ENCODE measurements around the gene RRP36.

Gene RRP36

DNA sequence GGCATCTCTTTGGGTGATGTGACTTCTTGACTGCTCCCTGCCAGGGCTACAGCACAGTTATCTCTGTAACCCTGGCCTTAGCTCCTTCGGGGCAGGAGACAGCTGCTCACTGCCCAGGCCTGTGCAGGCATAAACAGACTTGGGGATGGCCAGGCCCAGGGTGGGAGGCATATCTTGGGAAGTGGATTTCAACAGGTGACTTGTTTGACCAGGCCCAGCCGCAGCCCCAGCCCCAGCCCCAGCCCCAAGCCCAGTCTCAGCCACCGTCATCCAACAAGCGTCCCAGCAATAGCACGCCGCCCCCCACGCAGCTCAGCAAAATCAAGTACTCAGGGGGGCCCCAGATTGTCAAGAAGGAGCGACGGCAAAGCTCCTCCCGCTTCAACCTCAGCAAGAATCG lies 15.2 kb upstream of the RRP36 start:
- no peak for DNase-seq (ENCODE audit: low read depth in 2 of 3, low spot score in 1 of 3)

- DNase-seq (ENCODE audit: low read depth in 2 of 3, low spot score in 1 of 3) = no peak
Observed at GRCh38 chr6:43007126-43007525, 14.3 kb upstream of the RRP36 start.

- no peak for DNase-seq (ENCODE audit: low read depth in 2 of 3, low spot score in 1 of 3)
Observed at GRCh38 chr6:43009124-43009523, 12.3 kb upstream of the RRP36 start.

DNA sequence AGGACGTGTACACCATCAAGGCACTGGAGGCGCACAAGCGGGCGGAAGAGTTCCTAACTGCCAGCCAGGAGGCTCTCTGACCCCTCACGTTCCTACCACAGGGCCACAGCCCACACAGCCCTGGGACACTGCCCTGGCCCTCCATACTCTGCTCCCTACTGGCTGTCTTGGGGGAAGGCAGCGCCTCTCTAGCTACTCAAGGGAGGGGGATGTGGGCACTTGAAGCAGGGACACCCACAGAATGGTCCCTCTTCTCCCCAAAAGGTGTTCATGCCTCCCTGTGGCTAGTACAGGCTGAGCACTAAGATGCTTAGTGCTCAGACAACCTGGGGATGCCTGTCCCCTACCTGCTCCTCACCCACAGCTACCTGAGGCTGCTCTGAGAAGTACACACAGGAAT lies 10.2 kb upstream of the RRP36 start:
- no peak for DNase-seq (ENCODE audit: low read depth in 2 of 3, low spot score in 1 of 3)

DNA sequence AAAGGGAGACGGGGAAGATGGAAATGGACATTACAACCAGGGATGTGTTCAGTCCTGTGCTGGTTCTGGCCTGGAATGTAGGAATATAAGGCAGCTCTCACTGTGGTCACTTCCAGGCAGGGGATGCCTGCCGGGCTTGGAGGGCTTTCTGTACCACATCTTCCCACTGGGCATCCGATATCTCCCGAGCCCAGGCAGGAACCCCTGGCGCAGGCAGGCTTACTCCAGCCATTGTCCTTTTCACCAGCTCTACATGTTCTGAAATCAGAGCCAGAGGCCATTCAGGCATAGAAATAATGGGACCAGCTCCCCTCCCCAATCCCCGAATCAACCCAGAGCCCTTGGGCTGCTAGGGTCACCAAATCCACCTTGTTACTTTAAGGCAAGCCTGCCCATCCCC lies 9.1 kb upstream of the RRP36 start:
- no peak for DNase-seq (ENCODE audit: low read depth in 2 of 3, low spot score in 1 of 3)

- no peak for DNase-seq (ENCODE audit: low read depth in 2 of 3, low spot score in 1 of 3)
Observed at GRCh38 chr6:43013097-43013842, 8.2 kb upstream of the RRP36 start.

GRCh38 chr6:43013843-43014433 lies 7.5 kb upstream of the RRP36 start, which contains the start of the genes KLHDC3 and MEA1:
Gene KLHDC3, plus strand, starts transcription at chr6:43014249. Its CDS starts 2,944 bp downstream, at chr6:43017193.
Gene MEA1, minus strand, starts transcription at chr6:43013946. Its CDS starts 133 bp downstream, at chr6:43013813.
- peak; percentile 98 to 99 (median 99) for DNase-seq (ENCODE audit: low read depth in 2 of 3, low spot score in 1 of 3)

DNA sequence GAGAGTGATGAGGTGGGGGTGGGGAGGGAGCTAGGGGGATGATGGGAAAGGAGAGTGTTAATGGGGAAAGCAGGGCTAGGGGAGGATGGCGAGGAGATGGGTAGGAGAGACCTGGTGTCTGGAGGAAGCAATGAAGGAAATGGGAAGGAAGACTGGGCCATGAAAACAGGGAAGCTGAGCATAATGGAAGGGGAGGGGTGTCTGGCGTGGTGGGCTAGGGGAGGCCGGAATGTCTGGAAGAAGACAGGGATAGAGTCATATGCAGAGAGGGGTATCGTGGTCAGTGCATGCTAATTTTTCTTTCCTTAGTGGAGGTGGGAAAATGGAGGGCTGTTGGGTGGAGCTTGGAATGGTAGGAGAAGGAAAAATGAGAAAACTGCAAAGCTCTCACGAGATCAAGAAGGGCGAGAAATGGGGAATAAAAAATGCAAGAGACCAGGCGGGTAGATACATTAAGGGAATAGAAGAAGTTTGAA lies 7.0 kb upstream of the RRP36 start:
- DNase-seq (ENCODE audit: low read depth in 2 of 3, low spot score in 1 of 3) = no peak

GRCh38 chr6:43016176-43016942 lies 5.1 kb upstream of the RRP36 start:
- no peak for DNase-seq (ENCODE audit: low read depth in 2 of 3, low spot score in 1 of 3)

GRCh38 chr6:43016943-43017334 lies 4.5 kb upstream of the RRP36 start:
- DNase-seq (ENCODE audit: low read depth in 2 of 3, low spot score in 1 of 3) = no peak

DNA sequence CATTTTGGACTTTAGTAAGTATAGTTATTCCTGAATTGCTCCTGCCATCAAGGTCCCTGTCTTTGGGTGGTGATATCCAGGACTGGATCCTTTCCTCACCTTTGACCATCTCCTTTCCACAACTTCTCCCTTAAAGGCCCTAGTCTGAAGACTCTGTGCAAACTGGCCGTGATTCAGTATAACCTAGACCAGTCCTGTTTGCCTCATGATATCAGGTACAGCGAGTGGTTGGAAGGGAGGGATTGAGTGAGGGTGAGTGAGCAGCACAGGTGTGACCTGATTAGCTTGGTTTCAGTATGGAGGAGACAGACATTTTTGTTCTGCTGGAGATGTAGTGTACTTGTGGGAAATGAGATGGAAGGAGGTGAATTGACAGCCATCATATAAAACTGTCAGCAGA lies 2.3 kb upstream of the RRP36 start:
- DNase-seq (ENCODE audit: low read depth in 2 of 3, low spot score in 1 of 3) = no peak

DNA sequence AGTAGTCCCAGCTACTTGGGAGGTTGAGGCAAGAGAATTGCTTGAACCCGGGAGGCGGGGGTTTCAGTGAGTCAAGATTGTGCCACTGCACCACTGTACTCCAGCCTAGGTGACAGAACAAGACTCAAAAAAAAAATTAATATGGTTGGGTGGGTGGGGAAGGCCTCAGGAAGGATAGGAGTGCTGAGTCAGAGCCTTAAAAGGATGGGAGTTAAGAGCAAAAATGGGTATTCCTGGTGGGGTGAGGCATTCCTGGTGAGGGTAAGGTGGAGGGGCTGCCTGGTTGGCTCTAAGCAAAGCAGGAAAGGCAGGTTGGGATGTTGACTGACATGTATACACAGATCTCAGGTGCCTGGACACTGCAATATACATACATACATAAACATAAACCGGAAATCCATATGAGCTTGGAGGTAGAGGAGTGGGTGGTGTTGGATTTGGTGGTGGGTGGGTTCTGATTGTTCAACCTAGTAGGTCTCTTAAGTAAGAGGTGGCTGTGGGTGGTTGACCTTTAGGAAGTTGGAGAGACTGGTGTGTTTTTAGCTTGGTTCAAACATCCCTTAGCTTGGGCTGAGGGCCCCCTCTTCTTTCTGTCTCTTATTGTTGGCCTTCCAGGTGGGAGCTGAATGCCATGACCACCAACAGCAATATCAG lies 1.2 kb upstream of the RRP36 start:
- no peak for DNase-seq (ENCODE audit: low read depth in 2 of 3, low spot score in 1 of 3)

DNA sequence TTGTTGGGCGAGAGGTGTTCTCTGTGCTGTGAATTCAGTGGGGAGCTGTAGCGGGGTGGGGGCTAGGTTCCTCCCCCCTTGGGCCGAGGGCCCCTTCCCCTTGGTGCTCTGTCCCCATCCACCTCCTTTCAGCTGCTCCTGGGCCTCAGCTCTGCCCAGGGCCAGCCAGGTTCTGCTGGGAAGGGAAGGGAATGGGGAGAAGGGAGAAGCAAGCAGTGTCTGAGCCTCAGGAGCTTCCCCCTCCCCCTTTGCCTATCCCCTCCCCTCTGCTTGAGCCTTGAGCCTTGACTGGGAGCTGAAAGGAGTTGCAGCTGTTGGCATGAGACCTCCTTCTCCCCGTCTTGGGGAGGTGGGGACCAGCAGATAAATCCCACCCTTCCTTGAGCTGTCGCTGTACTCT lies 576 bp upstream of the RRP36 start:
- DNase-seq (ENCODE audit: low read depth in 2 of 3, low spot score in 1 of 3) = no peak

GRCh38 chr6:43024436-43024835 lies 3.0 kb downstream of the RRP36 start:
- no peak for DNase-seq (ENCODE audit: low read depth in 2 of 3, low spot score in 1 of 3)

- DNase-seq (ENCODE audit: low read depth in 2 of 3, low spot score in 1 of 3) = no peak
Observed at GRCh38 chr6:43026365-43026764, 4.9 kb downstream of the RRP36 start.

DNA sequence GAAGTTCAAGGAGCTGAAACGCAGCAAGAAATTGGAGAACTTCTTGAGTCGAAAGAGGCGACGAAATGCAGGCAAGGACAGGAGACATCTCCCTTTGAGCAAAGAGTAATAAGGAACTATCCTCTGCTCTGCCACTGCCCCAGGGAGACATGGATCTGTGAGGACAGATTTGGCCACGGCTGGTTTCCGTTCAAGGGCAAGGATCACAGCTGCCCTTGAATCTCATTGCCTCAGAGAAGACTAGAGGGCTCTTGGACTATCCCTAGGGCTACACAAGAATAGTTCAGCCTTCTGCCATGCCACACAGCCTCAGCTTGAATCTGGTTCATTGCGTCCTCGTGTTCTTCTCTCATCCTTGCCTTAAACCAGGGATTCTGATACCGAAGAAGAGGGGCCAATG lies 7.7 kb downstream of the RRP36 start:
- DNase-seq (ENCODE audit: low read depth in 2 of 3, low spot score in 1 of 3) = no peak

GRCh38 chr6:43032326-43032725 lies 10.9 kb downstream of the RRP36 start:
- DNase-seq (ENCODE audit: low read depth in 2 of 3, low spot score in 1 of 3) = no peak

- DNase-seq (ENCODE audit: low read depth in 2 of 3, low spot score in 1 of 3) = no peak
Observed at GRCh38 chr6:43033496-43034189, 12.2 kb downstream of the RRP36 start.

GRCh38 chr6:43034190-43034525 lies 12.7 kb downstream of the RRP36 start:
- DNase-seq (ENCODE audit: low read depth in 2 of 3, low spot score in 1 of 3) = no peak

DNA sequence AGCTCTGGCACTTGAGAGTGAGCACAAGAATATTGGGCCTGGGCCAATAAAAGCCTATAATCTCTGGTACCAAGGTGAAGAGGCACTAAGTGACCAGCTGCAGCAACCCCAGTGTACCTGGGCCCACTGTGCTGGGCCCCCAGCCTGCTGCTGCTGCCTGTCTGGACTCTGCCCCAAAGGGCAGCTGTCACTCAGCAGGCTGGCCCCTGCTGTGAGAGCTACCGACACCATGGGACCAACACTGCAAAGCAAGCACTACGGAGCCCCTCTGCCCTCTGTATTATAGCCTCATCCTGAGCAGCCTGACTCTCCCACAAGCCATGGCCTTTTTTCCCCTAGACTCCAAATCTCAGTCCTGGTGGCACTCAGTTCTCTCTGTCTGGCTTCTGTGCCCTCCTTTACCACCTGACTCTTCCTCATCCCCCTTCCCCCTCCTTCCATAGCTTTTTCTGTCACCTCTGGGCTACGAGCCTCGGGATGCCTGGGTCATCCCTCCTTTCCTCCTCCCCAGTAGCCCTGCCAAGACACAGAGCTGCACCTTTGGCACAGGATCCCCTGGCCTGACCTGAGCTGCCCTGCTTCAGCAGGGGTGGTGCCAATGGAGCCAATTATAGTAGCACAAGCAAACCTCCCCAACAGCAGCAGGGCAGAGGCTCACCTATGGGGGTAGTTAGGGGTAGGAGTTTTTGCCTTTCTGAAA lies 14.2 kb downstream of the RRP36 start:
- no peak for DNase-seq (ENCODE audit: low read depth in 2 of 3, low spot score in 1 of 3)

All from stimulated activated CD4-positive, alpha-beta T cell treated with anti-CD3 and anti-CD28 coated beads, Interleukin-12 subunit alpha, Interleukin-12 subunit beta, amount 100 ng/mL, for 48 hours (primary cell).